ENCODE results near the gene ATG2A.

The ATG2A gene

DNA sequence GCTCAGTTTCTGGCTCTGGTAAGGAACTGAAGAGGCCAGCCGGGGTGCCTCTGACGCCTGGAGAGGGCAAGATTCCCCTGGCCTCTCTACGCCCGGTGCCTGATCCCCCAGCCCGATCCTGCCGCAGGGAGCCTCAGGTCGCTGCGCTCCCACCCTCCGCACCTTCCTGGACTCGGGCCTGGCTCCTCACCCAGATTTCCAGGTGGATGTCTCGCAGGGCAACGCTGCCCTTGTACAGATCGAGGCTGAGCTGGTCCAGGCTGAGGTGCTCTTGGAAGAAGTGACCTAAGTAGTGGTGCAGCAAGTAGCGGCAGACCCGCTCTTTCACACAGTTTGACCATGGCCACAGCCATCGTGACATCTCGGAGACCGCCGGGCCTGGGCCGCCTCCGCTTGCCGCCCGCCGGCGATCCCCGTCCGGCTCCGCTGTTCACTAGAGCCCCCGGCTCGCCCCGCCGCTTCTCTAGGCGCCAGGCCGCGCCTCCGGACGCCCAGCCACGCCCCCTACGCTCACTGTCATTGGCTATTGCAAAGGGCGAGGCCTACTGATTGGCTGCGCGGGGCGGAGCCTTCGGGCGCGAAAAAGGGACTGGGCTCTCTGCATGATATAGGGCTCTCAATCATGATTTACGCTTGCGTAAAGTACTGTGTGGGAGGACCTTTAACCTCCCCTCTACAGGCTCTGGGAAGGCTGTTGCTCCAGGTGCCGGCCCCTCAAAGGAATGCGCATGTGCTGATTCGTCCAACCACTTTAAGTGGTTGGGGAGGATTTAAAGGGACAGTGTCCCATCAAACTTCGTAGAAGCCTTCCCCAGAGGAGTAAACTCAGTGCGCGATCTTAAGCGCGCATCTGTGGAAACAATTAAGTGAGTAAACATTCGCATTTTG lies at the start of gene ATG2A:
Gene ATG2A, minus strand, starts transcription at position 435 of the 888 bp plus-strand sequence. Its CDS starts 74 bp downstream, at position 361.
- peak; percentile 99 for DNase-seq
- in situ Hi-C loops (cut with MboI; ENCODE audit: low pct_unique_long_range_greater_than_20kb, low sequenced_read_pairs): no loop called here

DNA sequence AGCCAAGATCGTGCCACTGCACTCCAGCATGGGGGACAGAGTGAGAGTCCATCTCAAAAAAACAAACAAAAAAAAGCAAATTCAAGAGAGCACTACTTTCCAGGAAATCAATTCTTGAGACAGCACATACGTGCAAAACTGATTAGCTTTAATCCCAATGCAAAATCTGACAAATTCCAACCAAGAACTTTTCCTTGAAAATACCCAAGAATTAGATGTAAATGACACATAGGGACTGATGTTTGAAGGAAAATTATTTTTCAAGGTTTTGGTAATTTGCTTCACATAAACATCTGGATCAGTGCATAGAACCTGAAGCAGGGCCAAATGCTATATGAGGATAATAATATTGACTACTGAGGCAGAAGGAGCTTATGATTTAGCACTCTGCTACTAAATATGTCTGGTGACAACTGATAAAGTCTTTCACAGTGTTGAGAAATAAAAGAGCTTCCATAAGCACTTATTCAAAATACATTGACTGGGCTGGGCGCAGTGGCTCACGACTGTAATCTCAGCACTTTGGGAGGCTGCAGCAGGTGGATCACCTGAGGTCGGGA lies 46.1 kb upstream of the ATG2A start:
- DNase-seq: no peak
- in situ Hi-C loops (cut with MboI; ENCODE audit: low pct_unique_long_range_greater_than_20kb, low sequenced_read_pairs): no loop called here

GRCh38 chr11:64960719-64961118 lies 43.7 kb upstream of the ATG2A start:
- in situ Hi-C loops (cut with MboI; ENCODE audit: low pct_unique_long_range_greater_than_20kb, low sequenced_read_pairs): no loop called here
- DNase-seq: no peak

DNA sequence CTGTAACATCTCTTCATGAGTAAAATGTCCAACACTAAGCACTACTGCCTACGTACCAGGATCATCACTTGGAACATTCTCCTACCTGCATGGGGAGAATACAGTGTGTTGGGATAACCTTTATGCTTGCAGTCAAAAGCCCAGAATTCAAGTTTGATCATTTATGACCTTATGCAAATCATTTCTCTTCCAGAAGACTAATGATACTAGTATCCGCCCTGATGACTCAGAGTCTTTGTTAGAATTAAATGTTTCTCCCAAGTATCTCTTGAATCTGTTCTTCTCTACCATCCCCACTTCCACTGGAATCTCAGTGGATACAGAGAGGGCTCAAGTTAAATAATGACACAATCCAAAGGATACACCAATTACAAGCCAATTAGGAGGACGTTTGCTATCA lies 42.5 kb upstream of the ATG2A start:
- no peak for DNase-seq
- in situ Hi-C loops (cut with MboI; ENCODE audit: low pct_unique_long_range_greater_than_20kb, low sequenced_read_pairs): no loop called here

DNA sequence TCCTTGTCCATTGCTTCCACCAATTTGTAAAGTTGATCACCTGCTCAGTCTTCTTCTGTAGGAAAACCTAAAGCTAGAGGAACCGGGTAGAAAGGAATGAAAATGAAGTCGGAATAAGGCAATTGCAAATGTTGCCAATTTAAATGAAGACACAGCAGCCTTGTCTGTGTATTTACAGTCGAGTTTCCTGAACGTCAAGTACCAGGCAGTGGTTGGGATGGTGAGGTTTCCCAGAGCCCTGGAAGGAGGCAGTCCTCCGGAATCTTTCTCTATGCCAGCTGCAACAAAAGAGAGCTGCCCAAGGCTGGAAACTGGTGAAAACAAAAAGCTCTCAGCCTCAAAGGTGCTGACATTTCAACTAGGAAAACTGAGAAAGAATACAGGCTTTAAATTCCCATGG lies 37.2 kb upstream of the ATG2A start:
- no peak for DNase-seq
- in situ Hi-C loops (cut with MboI; ENCODE audit: low pct_unique_long_range_greater_than_20kb, low sequenced_read_pairs): no loop called here

DNA sequence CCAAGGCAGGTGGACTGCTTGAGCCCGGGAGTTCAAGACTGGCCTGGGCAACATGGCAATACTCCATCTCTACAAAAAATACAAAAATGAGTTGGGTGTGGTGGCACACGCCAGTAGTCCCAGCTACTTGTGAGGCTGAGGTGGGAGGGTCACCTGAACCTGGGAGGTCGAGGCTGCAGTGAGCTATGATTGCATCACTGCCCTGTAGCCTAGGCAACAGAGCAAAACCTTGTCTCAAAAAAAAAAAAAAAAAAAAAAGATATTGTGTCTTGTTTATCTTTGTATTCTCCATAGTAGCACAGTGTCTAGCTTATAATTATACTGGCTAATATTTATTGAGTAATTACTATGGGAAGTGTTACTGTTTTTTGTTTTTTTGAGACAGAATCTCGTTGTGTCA lies 34.5 kb upstream of the ATG2A start:
- in situ Hi-C loops (cut with MboI; ENCODE audit: low pct_unique_long_range_greater_than_20kb, low sequenced_read_pairs): no loop called here

DNA sequence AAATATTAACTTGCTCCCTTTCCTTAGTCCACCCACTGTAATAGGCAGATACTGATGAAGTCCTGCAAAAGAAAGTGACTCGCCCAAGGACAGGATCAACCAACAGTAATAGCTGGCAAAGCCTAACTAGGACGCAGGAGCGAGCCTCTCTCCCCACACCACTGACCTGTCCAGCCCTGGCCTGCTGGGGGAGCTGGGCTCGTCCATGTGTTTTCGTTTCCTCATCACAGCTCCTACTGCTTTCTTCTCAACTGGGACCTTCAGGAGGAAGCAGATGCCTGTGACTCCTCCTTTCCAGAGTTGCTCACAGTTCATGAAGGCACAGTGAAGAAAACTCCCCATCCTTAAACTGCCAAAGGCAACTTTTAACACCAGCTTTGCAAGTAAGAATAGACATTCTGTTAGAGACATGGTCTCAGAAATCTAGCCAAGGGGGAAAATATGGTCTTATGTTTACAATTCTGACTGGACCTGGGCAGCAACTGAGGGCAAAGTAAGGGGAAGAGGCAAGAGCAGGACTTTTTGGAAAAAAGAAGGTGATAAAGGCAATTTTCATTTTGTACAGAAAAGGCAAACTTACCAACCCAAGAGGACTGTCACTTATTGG lies 30.3 kb upstream of the ATG2A start:
- no peak for DNase-seq
- in situ Hi-C loops (cut with MboI; ENCODE audit: low pct_unique_long_range_greater_than_20kb, low sequenced_read_pairs): no loop called here

More for the DNA sequence above, 34.5 kb upstream of the ATG2A start:
- DNase-seq: no peak

GRCh38 chr11:64936539-64936938 lies 19.5 kb upstream of the ATG2A start:
- no peak for DNase-seq
- in situ Hi-C loops (cut with MboI; ENCODE audit: low pct_unique_long_range_greater_than_20kb, low sequenced_read_pairs): no loop called here

- DNase-seq: no peak
- in situ Hi-C loops (cut with MboI; ENCODE audit: low pct_unique_long_range_greater_than_20kb, low sequenced_read_pairs): no loop called here
These were observed 18.5 kb upstream of the ATG2A start, which contains the start of gene GPHA2 for GRCh38 chr11:64935359-64936081. Gene GPHA2, minus strand, starts transcription at chr11:64935893. Its CDS starts 433 bp downstream, at chr11:64935460.

- in situ Hi-C loops (cut with MboI; ENCODE audit: low pct_unique_long_range_greater_than_20kb, low sequenced_read_pairs): no loop called here
- DNase-seq: no peak
These were observed 17.8 kb upstream of the ATG2A start for GRCh38 chr11:64934682-64935358.

- DNase-seq: no peak
- in situ Hi-C loops (cut with MboI; ENCODE audit: low pct_unique_long_range_greater_than_20kb, low sequenced_read_pairs): no loop called here
These were observed 17.1 kb upstream of the ATG2A start for GRCh38 chr11:64933935-64934681.

DNA sequence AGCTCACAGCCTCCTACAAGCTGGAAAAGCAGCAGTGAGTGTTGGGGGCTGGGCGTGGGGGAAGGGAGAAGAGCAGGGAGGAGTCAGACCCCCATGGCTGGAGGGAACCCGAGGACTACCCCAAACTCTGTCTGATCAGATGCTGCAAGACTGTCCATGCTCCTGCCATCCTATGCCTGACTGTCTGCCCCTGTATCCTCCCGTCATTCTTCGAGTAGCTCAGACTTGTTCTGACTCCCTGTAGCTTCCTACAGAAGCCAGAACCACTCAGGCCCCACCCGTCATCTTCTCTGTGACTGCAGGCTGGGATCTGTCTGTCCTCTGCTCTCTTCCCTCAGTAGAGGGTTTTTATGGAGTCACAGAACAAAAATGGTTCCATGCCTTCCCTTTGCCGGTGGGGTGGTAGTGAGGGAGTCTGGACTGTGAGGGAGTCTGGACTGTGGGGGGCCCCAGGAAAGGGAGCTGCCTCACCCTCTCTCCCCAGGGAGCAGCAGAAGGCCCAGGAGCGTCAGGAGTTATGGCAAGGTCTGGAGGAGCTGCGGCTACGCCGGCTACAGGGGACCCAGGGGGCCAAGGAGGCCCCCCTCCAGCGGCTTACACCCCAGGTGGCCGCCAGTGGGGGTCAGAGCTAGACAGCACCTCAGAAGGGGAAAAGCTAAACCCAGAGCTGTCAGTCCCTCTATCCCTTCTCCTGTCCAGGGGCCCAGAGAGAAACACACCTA lies 16.4 kb upstream of the ATG2A start:
- DNase-seq: no peak
- in situ Hi-C loops (cut with MboI; ENCODE audit: low pct_unique_long_range_greater_than_20kb, low sequenced_read_pairs): no loop called here

GRCh38 chr11:64932324-64932723 lies 15.3 kb upstream of the ATG2A start:
- in situ Hi-C loops (cut with MboI; ENCODE audit: low pct_unique_long_range_greater_than_20kb, low sequenced_read_pairs): no loop called here
- no peak for DNase-seq

DNA sequence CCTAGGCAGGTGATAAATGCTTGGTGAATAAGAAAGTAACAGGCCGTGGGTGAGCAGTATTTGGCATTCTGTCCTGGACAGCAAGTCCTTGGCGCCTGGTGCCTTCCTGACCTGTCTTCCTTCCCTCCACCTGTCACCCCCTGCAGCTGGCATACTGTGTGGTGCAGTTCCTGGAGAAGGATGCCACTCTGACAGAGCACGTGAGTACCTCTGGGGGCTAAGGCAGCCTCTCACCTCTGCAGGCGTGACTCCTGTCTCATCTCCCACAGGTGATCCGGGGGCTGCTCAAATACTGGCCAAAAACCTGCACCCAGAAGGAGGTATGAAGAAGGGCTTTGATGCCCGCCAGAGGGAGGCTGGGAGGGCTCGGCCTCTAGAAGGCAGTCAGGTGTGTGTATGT lies 14.3 kb upstream of the ATG2A start:
- in situ Hi-C loops (cut with MboI; ENCODE audit: low pct_unique_long_range_greater_than_20kb, low sequenced_read_pairs): no loop called here

GRCh38 chr11:64930340-64930739 lies 13.3 kb upstream of the ATG2A start:
- no peak for DNase-seq
- in situ Hi-C loops (cut with MboI; ENCODE audit: low pct_unique_long_range_greater_than_20kb, low sequenced_read_pairs): no loop called here

More for the DNA sequence above, 14.3 kb upstream of the ATG2A start:
- no peak for DNase-seq

DNA sequence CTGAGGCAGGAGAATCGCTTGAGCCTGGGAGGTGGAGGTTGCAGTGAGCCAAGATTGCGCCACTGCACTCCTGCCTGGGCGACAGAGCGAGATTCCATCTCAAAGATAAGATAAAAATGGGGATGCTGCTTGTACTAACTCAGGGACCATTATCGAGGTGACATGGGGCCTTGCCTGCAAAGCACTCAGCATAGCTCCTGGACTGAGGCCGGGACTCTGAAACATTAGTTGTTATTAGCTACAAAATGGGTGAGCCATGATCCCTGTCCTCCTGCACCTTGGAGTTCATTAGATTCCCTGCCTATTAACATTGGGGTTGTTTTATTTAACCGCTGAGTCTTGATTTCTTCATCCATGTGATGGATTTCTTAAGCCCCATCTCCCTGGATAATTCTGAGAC lies 12.6 kb upstream of the ATG2A start:
- no peak for DNase-seq
- in situ Hi-C loops (cut with MboI; ENCODE audit: low pct_unique_long_range_greater_than_20kb, low sequenced_read_pairs): no loop called here

DNA sequence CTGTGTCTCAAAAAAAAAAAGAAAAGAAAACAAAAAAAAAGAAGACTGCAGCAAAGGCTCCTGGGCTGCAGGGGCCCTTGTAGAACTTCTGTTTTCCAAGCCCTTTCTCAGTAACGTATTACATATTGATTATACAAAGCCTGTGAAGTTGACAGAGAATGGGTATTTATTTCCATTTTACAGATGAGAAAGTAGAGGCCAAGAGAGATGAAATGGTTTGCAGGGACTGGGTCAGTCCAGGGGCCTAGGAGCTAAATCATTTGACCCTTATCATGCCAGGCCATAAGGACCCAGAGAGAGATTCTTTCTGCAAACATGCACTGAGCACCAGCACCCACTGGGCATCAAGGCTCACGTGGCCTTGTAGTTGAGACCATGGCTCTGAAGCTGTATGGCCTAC lies 11.9 kb upstream of the ATG2A start:
- DNase-seq: no peak
- in situ Hi-C loops (cut with MboI; ENCODE audit: low pct_unique_long_range_greater_than_20kb, low sequenced_read_pairs): no loop called here

DNA sequence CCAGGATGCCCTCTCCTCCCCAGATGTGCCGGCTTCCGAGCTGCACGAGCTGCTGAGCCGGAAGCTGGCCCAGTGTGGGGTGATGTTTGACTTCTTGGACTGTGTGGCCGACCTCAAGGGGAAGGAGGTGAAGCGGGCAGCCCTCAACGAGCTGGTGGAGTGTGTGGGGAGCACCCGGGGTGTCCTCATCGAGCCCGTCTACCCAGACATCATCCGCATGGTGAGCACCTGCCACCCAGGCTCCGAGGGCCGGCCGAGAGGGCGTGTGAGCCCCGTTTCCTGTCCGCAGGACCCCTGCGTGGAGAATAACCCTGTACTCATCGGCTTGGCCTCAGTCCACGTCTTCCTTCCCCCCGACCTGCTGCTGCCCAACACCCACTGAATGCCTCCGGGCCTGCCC lies 9.7 kb upstream of the ATG2A start:
- in situ Hi-C loops (cut with MboI; ENCODE audit: low pct_unique_long_range_greater_than_20kb, low sequenced_read_pairs): no loop called here

More for the DNA sequence above, 9.7 kb upstream of the ATG2A start:
- DNase-seq: no peak

Measured in KBM-7 (cell line).